Ovary (tissue), 3 donors: ENCODE measurements around the gene IRF8.

Experiments used
- CTCF ChIP-seq, 3 donors: fragments of 450-650 bp in 2 of 3; fragments of 200-600 bp in 1 of 3; IDR thresholded peaks; one replicate each; pipeline versions ENCODE4 v1.5.1 to v1.8.0; 2016 to 2022; ENCODE audit warnings: antibody characterized with exemption in 3 of 3, mild to moderate bottlenecking in 1 of 3
- EP300 ChIP-seq: sonication (generic); formaldehyde crosslinking; IDR thresholded peaks from one replicate; pipeline ENCODE4 v1.6.1; 2017; ENCODE audit warnings: antibody characterized with exemption
- POLR2A ChIP-seq: fragments of 450-650 bp; IDR thresholded peaks from one replicate; pipeline ENCODE4 v1.6.1; 2017; ENCODE audit warnings: antibody characterized with exemption, mild to moderate bottlenecking, moderate library complexity
- donor health status: DM: no; HTN: no; CAD: no.

DNA sequence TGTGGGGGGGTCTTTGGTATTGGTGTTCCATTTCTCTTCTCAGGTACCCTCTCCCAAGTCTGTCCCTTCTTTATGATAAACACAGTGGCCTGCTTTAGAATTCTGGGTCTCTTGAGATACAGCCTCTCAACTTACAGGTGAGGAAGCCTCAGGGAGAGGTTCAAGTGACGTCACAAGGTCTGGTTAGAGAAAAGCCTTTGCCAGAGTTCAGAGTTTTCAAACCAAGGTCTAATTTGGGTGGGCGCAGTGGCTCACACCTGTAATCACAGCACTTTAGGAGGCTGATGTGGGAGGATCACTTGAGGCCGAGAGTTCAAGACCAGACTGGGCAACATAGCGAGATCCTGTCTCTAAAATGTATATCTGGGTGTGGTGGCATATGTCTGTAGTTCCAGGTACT lies 2.1 kb downstream of the IRF8 start:
- TF ChIP-seq CTCF (IDR thresholded peaks at IDR 0.05) (no peak), EP300 (no peak), POLR2A (no peak)
